Measurements from ENCODE around the gene PCDHGC5. TPM values are rescaled to one million over a fixed set of nuclear protein-coding genes. Genes with fewer than 3 reads are reported as not detected.

The PCDHGC5 gene
- total and polyA plus RNA-seq, 9 of the 15 experiments (the other 6 are each of a cell fraction or from before 2014, with no cell fraction given) = not detected

DNA sequence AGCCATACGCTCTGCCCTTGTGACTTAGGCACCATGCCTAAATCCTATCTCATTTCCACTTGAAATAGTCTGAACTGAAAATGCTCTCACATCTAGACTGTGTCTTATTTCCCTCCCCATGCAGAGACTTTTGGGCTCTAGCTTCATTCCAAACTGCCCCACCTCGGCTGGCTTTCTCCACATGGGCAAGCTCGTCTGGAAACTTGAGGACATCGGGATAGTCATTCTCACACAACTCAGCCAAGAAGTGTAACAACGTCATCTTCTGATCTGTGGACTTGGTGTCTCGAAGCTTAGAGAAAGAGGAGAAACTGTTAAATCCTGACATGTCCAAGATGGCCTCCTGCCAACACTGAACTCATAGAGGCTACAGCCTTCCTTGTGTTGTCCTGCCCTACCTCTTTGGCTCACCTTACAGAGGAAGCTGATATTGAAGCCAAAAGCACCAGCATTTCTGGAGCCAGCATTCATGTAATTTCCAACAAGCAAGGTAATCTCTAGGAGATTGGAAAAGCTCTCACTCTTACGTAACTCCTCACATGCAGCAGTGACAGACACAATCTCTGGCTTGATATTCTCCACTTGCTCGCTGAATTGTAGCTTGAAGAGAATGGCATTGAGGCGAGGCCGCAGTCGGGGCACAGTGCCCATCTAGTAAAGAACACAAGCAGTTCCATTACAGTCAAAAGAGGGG lies 39.6 kb downstream of the PCDHGC5 start:
- POLR2A ChIA-PET = no interaction called here
- intact Hi-C loops (cut with micrococcal nuclease) = no loop called here
- no peak overlapping the region for H3K4me2 ChIP-seq (ENCODE audit: insufficient read depth, low read length)

More for the DNA sequence above, 39.6 kb downstream of the PCDHGC5 start:
- TF ChIP-seq, protein P1, sequence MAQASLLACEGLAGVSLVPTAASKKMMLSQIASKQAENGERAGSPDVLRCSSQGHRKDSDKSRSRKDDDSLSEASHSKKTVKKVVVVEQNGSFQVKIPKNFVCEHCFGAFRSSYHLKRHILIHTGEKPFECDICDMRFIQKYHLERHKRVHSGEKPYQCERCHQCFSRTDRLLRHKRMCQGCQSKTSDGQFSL (CRISPR knock-in tag; IDR thresholded peaks at IDR 0.05) = no peak
- TF ChIP-seq, protein P1 (tag; IDR thresholded peaks at IDR 0.05) = no peak
- TF ChIP-seq SMARCE1 (IDR thresholded peaks at IDR 0.05) (no peak), CBFA2T3 (IDR thresholded peaks at IDR 0.05) (no peak), CBX8 (IDR thresholded peaks at IDR 0.05; ENCODE audit: borderline replicate concordance, extremely low read depth, low read depth, low read length, poor library complexity, severe bottlenecking) (no peak), ELF4 (CRISPR knock-in tag; IDR thresholded peaks at IDR 0.05) (no peak), NR1H2 (CRISPR knock-in tag; IDR thresholded peaks at IDR 0.05) (no peak), EP300 (IDR thresholded peaks at IDR 0.05; ENCODE audit: low read length) (no peak), TEAD1 (CRISPR knock-in tag; IDR thresholded peaks at IDR 0.05) (no peak), ZNF551 (CRISPR knock-in tag; IDR thresholded peaks at IDR 0.05) (no peak), ZNF57 (CRISPR knock-in tag; IDR thresholded peaks at IDR 0.05) (no peak), POLR2B (IDR thresholded peaks at IDR 0.05; ENCODE audit: low read depth, partially characterized antibody) (no peak), RBM17 (IDR thresholded peaks at IDR 0.05; ENCODE audit: borderline replicate concordance, low read depth, low read length) (no peak)
- TF ChIP-seq, protein P2, sequence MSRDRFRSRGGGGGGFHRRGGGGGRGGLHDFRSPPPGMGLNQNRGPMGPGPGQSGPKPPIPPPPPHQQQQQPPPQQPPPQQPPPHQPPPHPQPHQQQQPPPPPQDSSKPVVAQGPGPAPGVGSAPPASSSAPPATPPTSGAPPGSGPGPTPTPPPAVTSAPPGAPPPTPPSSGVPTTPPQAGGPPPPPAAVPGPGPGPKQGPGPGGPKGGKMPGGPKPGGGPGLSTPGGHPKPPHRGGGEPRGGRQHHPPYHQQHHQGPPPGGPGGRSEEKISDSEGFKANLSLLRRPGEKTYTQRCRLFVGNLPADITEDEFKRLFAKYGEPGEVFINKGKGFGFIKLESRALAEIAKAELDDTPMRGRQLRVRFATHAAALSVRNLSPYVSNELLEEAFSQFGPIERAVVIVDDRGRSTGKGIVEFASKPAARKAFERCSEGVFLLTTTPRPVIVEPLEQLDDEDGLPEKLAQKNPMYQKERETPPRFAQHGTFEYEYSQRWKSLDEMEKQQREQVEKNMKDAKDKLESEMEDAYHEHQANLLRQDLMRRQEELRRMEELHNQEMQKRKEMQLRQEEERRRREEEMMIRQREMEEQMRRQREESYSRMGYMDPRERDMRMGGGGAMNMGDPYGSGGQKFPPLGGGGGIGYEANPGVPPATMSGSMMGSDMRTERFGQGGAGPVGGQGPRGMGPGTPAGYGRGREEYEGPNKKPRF (IDR thresholded peaks at IDR 0.05; ENCODE audit: low read depth, low read length) = no peak
- TF ChIP-seq, protein P3, sequence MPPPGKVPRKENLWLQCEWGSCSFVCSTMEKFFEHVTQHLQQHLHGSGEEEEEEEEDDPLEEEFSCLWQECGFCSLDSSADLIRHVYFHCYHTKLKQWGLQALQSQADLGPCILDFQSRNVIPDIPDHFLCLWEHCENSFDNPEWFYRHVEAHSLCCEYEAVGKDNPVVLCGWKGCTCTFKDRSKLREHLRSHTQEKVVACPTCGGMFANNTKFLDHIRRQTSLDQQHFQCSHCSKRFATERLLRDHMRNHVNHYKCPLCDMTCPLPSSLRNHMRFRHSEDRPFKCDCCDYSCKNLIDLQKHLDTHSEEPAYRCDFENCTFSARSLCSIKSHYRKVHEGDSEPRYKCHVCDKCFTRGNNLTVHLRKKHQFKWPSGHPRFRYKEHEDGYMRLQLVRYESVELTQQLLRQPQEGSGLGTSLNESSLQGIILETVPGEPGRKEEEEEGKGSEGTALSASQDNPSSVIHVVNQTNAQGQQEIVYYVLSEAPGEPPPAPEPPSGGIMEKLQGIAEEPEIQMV (tag; conservative IDR thresholded peaks at IDR 0.05; ENCODE audit: low read depth) = no peak
- TF ChIP-seq, protein P4, sequence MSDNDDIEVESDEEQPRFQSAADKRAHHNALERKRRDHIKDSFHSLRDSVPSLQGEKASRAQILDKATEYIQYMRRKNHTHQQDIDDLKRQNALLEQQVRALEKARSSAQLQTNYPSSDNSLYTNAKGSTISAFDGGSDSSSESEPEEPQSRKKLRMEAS (CRISPR knock-in tag; IDR thresholded peaks at IDR 0.05) = no peak
- BruUV-seq (replicated peaks) = TSS peak; percentile 9
- WGBS (ENCODE audit: insufficient coverage, low coverage, missing lambda C conversion rate) = 92% methylated on average over 11 of the region's 11 CpGs
- Histone ChIP-seq H4K20me1 (replicated peaks; ENCODE audit: control insufficient read depth, insufficient read depth, low read length) (no peaks in the 10 kb centered on the region; the same call in 1 of the 2 replicates), H3K27me3 (ENCODE audit: control insufficient read depth in 2 of 2, insufficient read depth in 2 of 2, low read length in 2 of 2) (no peaks in the 10 kb centered on the region), H3K79me2 (ENCODE audit: control insufficient read depth, insufficient read depth, low read length) (no peaks in the 10 kb centered on the region), H3K9me1 (ENCODE audit: control insufficient read depth, insufficient read depth, low read length) (no peaks in the 10 kb centered on the region), H3K9me3 (replicated peaks; ENCODE audit: control insufficient read depth, insufficient read depth, low read depth, low read length) (no peaks in the 10 kb centered on the region), H3K36me3 (ENCODE audit: control insufficient read depth, insufficient read depth, low read length) (peaks cover 99% of the 10 kb centered on the region), H2AFZ (ENCODE audit: low read depth, low read length) (no peak overlapping the region), H3K4me1 (replicated peaks in 1 of 2; ENCODE audit: control insufficient read depth in 2 of 2, insufficient read depth in 2 of 2, low read length in 2 of 2) (peaks cover 0 to 2% of the 10 kb centered on the region in 2 experiments; a peak in 1 of 5 replicates), H3K9ac (ENCODE audit: insufficient read depth in 1 of 2, low read depth in 2 of 2, low read length in 2 of 2) (no peak overlapping the region), H3K27ac (ENCODE audit: extremely low read depth, low read depth, low read length) (no peak overlapping the region), H3K4me3 (no peak overlapping the region)
- CTCF ChIA-PET (ENCODE audit: low intra/inter-chr PET ratio) = no interaction called here
- ATAC-seq = no peak
- no peak for FAIRE-seq
- DNase-seq (ENCODE audit: extremely low read depth in 1 of 4, low spot score in 3 of 4) = no peak
- in situ Hi-C loops (cut with MboI) = no loop called here

All from K562 (cell line).